ENCODE data around the gene TNK2. TPM values are rescaled to one million over a fixed set of nuclear protein-coding genes. Genes with fewer than 3 reads are reported as not detected.
A peak's percentile ranks its signal among the peaks of the same experiment; 100 is the strongest.

The TNK2 gene
- total RNA-seq, 1 experiment from 2014 or later, result 36.0 TPM

GRCh38 chr3:195918176-195918575 lies 9.8 kb upstream of the TNK2 start:
- H3K4me3 Mint-ChIP-seq (ENCODE audit: unreplicated experiment), result no peak overlapping the region
- Histone ChIP-seq H3K4me3 (ENCODE audit: low read depth, low read length) (no peak overlapping the region), H3K9me3 (no peaks in the 10 kb centered on the region), H3K36me3 (ENCODE audit: control insufficient read depth, insufficient read depth, low read length) (no peaks in the 10 kb centered on the region), H3K27me3 (replicated peaks; ENCODE audit: control insufficient read depth, insufficient read depth, low read length) (no peaks in the 10 kb centered on the region; the same call in 1 of the 2 replicates), H3K4me1 (peaks cover 6% of the 10 kb centered on the region; the same call in 1 of the 2 replicates)
- peaks cover 8% of the 10 kb centered on the region for H3K36me3 Mint-ChIP-seq (ENCODE audit: insufficient read depth, unreplicated experiment)
- H3K27ac Mint-ChIP-seq (ENCODE audit: unreplicated experiment), result no peak overlapping the region
- no peaks in the 10 kb centered on the region for H3K9me3 Mint-ChIP-seq (ENCODE audit: unreplicated experiment)
- no peaks in the 10 kb centered on the region for H3K27me3 Mint-ChIP-seq (ENCODE audit: insufficient read depth, unreplicated experiment)
- ChIA-PET CTCF (no interaction called here), POLR2A (no interaction called here)
- H3K4me1 Mint-ChIP-seq (ENCODE audit: low read depth, unreplicated experiment), result peaks cover 16% of the 10 kb centered on the region
- no TSS peak for BruUV-seq (replicated peaks)
- DNase-seq, result no peak
- intact Hi-C loops (cut with micrococcal nuclease; ENCODE audit: unreplicated experiment), result no loop called here
- TF ChIP-seq, protein P1, sequence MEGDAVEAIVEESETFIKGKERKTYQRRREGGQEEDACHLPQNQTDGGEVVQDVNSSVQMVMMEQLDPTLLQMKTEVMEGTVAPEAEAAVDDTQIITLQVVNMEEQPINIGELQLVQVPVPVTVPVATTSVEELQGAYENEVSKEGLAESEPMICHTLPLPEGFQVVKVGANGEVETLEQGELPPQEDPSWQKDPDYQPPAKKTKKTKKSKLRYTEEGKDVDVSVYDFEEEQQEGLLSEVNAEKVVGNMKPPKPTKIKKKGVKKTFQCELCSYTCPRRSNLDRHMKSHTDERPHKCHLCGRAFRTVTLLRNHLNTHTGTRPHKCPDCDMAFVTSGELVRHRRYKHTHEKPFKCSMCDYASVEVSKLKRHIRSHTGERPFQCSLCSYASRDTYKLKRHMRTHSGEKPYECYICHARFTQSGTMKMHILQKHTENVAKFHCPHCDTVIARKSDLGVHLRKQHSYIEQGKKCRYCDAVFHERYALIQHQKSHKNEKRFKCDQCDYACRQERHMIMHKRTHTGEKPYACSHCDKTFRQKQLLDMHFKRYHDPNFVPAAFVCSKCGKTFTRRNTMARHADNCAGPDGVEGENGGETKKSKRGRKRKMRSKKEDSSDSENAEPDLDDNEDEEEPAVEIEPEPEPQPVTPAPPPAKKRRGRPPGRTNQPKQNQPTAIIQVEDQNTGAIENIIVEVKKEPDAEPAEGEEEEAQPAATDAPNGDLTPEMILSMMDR (IDR thresholded peaks at IDR 0.05; ENCODE audit: insufficient read depth in 1 of 2, low read depth in 1 of 2, low read length in 1 of 2, severe bottlenecking in 1 of 2, unreplicated experiment in 1 of 2), result no peak

GRCh38 chr3:195916991-195917390 lies 8.6 kb upstream of the TNK2 start:
- POLR2A ChIA-PET, result no interaction called here
- peaks cover 8% of the 10 kb centered on the region for H3K36me3 Mint-ChIP-seq (ENCODE audit: insufficient read depth, unreplicated experiment)
- BruUV-seq (replicated peaks), result no TSS peak
- Histone ChIP-seq H3K27me3 (replicated peaks; ENCODE audit: control insufficient read depth, insufficient read depth, low read length) (no peaks in the 10 kb centered on the region; the same call in 1 of the 2 replicates), H3K4me1 (peaks cover 6% of the 10 kb centered on the region; the same call in 1 of the 2 replicates), H3K36me3 (ENCODE audit: control insufficient read depth, insufficient read depth, low read length) (no peaks in the 10 kb centered on the region), H3K9me3 (no peaks in the 10 kb centered on the region), H3K4me3 (ENCODE audit: low read depth, low read length) (no peak overlapping the region)
- no peak overlapping the region for H3K4me3 Mint-ChIP-seq (ENCODE audit: unreplicated experiment)
- CTCF ChIA-PET, result no interaction called here
- H3K27me3 Mint-ChIP-seq (ENCODE audit: insufficient read depth, unreplicated experiment), result no peaks in the 10 kb centered on the region
- H3K9me3 Mint-ChIP-seq (ENCODE audit: unreplicated experiment), result no peaks in the 10 kb centered on the region
- intact Hi-C loops (cut with micrococcal nuclease; ENCODE audit: unreplicated experiment), result no loop called here
- H3K27ac Mint-ChIP-seq (ENCODE audit: unreplicated experiment), result peak overlapping the region; percentile 3
- H3K4me1 Mint-ChIP-seq (ENCODE audit: low read depth, unreplicated experiment), result peaks cover 16% of the 10 kb centered on the region
- TF ChIP-seq, protein P1 (IDR thresholded peaks at IDR 0.05; ENCODE audit: insufficient read depth in 1 of 2, low read depth in 1 of 2, low read length in 1 of 2, severe bottlenecking in 1 of 2, unreplicated experiment in 1 of 2), result no peak
- DNase-seq, result no peak

DNA sequence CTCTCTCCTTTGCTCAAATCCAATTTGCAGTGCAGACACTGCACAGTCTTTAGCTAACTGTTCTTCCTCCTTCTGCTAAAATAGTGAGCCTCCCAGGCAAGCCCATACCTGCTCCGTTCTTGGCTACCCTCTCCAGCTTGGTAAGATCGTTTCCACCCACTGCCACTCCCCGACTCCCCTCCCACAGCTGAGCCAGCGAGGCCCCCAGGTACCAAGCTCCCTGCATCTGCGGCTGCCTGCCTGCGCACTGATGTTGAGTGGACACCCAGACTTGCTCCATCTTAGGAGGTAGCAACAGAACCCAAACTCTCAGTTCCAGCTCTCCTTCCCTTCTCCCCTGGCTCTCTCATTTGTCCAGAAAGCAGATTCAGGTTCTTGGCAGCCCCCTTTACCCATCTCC lies 7.9 kb upstream of the TNK2 start:
- H3K4me1 Mint-ChIP-seq (ENCODE audit: low read depth, unreplicated experiment), result peaks cover 16% of the 10 kb centered on the region
- no peaks in the 10 kb centered on the region for H3K9me3 Mint-ChIP-seq (ENCODE audit: unreplicated experiment)
- Histone ChIP-seq H3K36me3 (ENCODE audit: control insufficient read depth, insufficient read depth, low read length) (no peaks in the 10 kb centered on the region), H3K9me3 (no peaks in the 10 kb centered on the region), H3K27me3 (replicated peaks; ENCODE audit: control insufficient read depth, insufficient read depth, low read length) (no peaks in the 10 kb centered on the region; the same call in 1 of the 2 replicates), H3K4me1 (peaks cover 6% of the 10 kb centered on the region; the same call in 1 of the 2 replicates), H3K4me3 (ENCODE audit: low read depth, low read length) (no peak overlapping the region)
- peaks cover 8% of the 10 kb centered on the region for H3K36me3 Mint-ChIP-seq (ENCODE audit: insufficient read depth, unreplicated experiment)
- POLR2A ChIA-PET, result no interaction called here
- no peak overlapping the region for H3K27ac Mint-ChIP-seq (ENCODE audit: unreplicated experiment)
- H3K27me3 Mint-ChIP-seq (ENCODE audit: insufficient read depth, unreplicated experiment), result no peaks in the 10 kb centered on the region
- TF ChIP-seq, protein P1 (IDR thresholded peaks at IDR 0.05; ENCODE audit: insufficient read depth in 1 of 2, low read depth in 1 of 2, low read length in 1 of 2, severe bottlenecking in 1 of 2, unreplicated experiment in 1 of 2), result no peak
- no peak for DNase-seq
- intact Hi-C loops (cut with micrococcal nuclease; ENCODE audit: unreplicated experiment), result no loop called here
- BruUV-seq (replicated peaks), result no TSS peak
- no peak overlapping the region for H3K4me3 Mint-ChIP-seq (ENCODE audit: unreplicated experiment)
- CTCF ChIA-PET, result interaction anchor here (2.0 kb wide), 1 partner anchor 57 kb away, joined by 17 read pairs; no protein-coding TSS in a partner anchor

All from Caco-2 (cell line).